Right atrium auricular region (tissue), 2 donors: Measurements from ENCODE around the gene AGPAT3. TPM values are rescaled to one million over a fixed set of nuclear protein-coding genes. Genes with fewer than 3 reads are reported as not detected.

Experiments
- DNase-seq: peaks from one replicate; pipeline ENCODE4 v3.0.0-alpha.2; 2019; ENCODE audit warnings: low spot score
- H3K27ac ChIP-seq, 2 donors: fragments of 200-600 bp; sonication (generic); 1 replicate in 1 of 2; 2 replicates in 1 of 2; pipeline ENCODE4 v1.5.1; 2016 to 2019
- H3K27me3 ChIP-seq, 2 donors: fragments of 200-600 bp; sonication (generic); one replicate each; pipeline versions ENCODE4 v1.5.1 to v1.6.0; 2017 to 2019
- H3K36me3 ChIP-seq: fragments of 200-600 bp; sonication (generic); one replicate; pipeline ENCODE4 v1.5.1; 2016
- H3K4me1 ChIP-seq, 2 donors: fragments of 200-600 bp; sonication (generic); one replicate each; pipeline versions ENCODE4 v1.5.1 to v1.6.0; 2017 to 2019
- H3K4me3 ChIP-seq, 2 donors: fragments of 200-600 bp; sonication (generic); 1 replicate in 1 of 2; 2 replicates in 1 of 2; pipeline ENCODE4 v1.5.1; 2017 to 2019; ENCODE audit warnings: mild to moderate bottlenecking in 1 of 2, moderate library complexity in 1 of 2
- H3K9me3 ChIP-seq, 2 donors: fragments of 200-600 bp; sonication (generic); one replicate each; pipeline ENCODE4 v1.5.1; 2019
- CTCF ChIP-seq, 2 donors: fragments of 200-600 bp; sonication (generic); IDR thresholded peaks; one replicate each; pipeline ENCODE4 v1.5.1; 2019; ENCODE audit warnings: antibody characterized with exemption in 2 of 2
- total RNA-seq, 2 donors: library from RNA; depleted of rRNA; stranded (reverse); fragments of >200 nt; gene quantifications; one replicate each; pipeline ENCODE4 v1.1.0, GENCODE V29; 2016

Gene AGPAT3
- total RNA-seq, 2 donors from 2014 or later: 41.3 to 42.5 TPM

- DNase-seq: no peak
- Histone ChIP-seq H3K9me3 (no peaks in the 10 kb centered on the region), H3K36me3 (no peaks in the 10 kb centered on the region), H3K27me3 (no peaks in the 10 kb centered on the region), H3K4me1 (no peaks in the 10 kb centered on the region), H3K27ac (no peak overlapping the region), H3K4me3 (no peak overlapping the region)
- TF ChIP-seq CTCF (IDR thresholded peaks at IDR 0.05): no peak
Observed at GRCh38 chr21:43995521-43996105, 130.6 kb downstream of the AGPAT3 start.

GRCh38 chr21:43997766-43998742 is 133.0 kb downstream of the AGPAT3 start:
- Histone ChIP-seq H3K4me3 (no peak overlapping the region), H3K36me3 (no peaks in the 10 kb centered on the region), H3K4me1 (no peaks in the 10 kb centered on the region), H3K27me3 (no peaks in the 10 kb centered on the region), H3K9me3 (no peaks in the 10 kb centered on the region), H3K27ac (no peak overlapping the region)
- TF ChIP-seq CTCF (IDR thresholded peaks at IDR 0.05): no peak
- no peak for DNase-seq

- no peaks in the 10 kb centered on the region for H3K27me3 ChIP-seq
- H3K4me1 ChIP-seq: no peaks in the 10 kb centered on the region
- no peak overlapping the region for H3K4me3 ChIP-seq
- no peak overlapping the region for H3K27ac ChIP-seq
- H3K9me3 ChIP-seq: no peaks in the 10 kb centered on the region
- H3K36me3 ChIP-seq: no peaks in the 10 kb centered on the region
- TF ChIP-seq CTCF (IDR thresholded peaks at IDR 0.05): no peak
- DNase-seq: no peak
Observed at GRCh38 chr21:44000360-44000759, 135.3 kb downstream of the AGPAT3 start.

GRCh38 chr21:44002511-44002910 is 137.5 kb downstream of the AGPAT3 start:
- Histone ChIP-seq H3K27me3 (no peaks in the 10 kb centered on the region), H3K36me3 (no peaks in the 10 kb centered on the region), H3K9me3 (no peaks in the 10 kb centered on the region), H3K4me3 (no peak overlapping the region), H3K4me1 (peaks cover 0 to 6% of the 10 kb centered on the region in 2 donors), H3K27ac (no peak overlapping the region)
- no peak for DNase-seq
- TF ChIP-seq CTCF (IDR thresholded peaks at IDR 0.05): no peak

- Histone ChIP-seq H3K36me3 (no peaks in the 10 kb centered on the region), H3K27ac (no peak overlapping the region)
Observed at GRCh38 chr21:44003307-44003966, 138.4 kb downstream of the AGPAT3 start.

More at GRCh38 chr21:44003307-44003966, 138.4 kb downstream of the AGPAT3 start:
- Histone ChIP-seq H3K9me3 (no peaks in the 10 kb centered on the region), H3K4me1 (peaks cover 0 to 6% of the 10 kb centered on the region in 2 donors), H3K4me3 (no peak overlapping the region), H3K27me3 (no peaks in the 10 kb centered on the region)
- no peak for TF ChIP-seq CTCF (IDR thresholded peaks at IDR 0.05)
- no peak for DNase-seq
